Endothelial cell of umbilical vein (primary cell): ENCODE results near the gene DTD1.

ENCODE experiments used
- EZH2 ChIP-seq: IDR thresholded peaks from 2 replicates; pipeline ENCODE4 v1.6.1; 2012; ENCODE audit warnings: borderline replicate concordance, low read depth, mild to moderate bottlenecking, moderate library complexity, low read length, inconsistent platforms; ENCODE audit not compliant: severe bottlenecking
- FOS ChIP-seq: IDR thresholded peaks from 2 replicates; pipeline ENCODE4 v1.6.1; 2011; ENCODE audit warnings: mild to moderate bottlenecking, low read length, moderate library complexity, borderline replicate concordance; ENCODE audit not compliant: insufficient read depth
- GATA2 ChIP-seq: IDR thresholded peaks from 2 replicates; pipeline ENCODE4 v1.7.0; 2011; ENCODE audit warnings: low read depth, mild to moderate bottlenecking, moderate library complexity, mixed read lengths, low read length; ENCODE audit not compliant: insufficient read length, insufficient read depth
- JUN ChIP-seq: IDR thresholded peaks from 2 replicates; pipeline ENCODE4 v1.6.1; 2011; ENCODE audit warnings: borderline replicate concordance, low read depth; ENCODE audit not compliant: insufficient read length, insufficient read depth
- MYC ChIP-seq: IDR thresholded peaks from one replicate; pipeline ENCODE4 v1.6.1; 2011; ENCODE audit warnings: mild to moderate bottlenecking, low read depth, low read length
- POLR2A ChIP-seq: IDR thresholded peaks from 2 replicates; pipeline ENCODE4 v1.6.1; 2012; ENCODE audit warnings: low read depth, mild to moderate bottlenecking, control low read depth, low read length
- POLR2AphosphoS5 ChIP-seq: IDR thresholded peaks from 2 replicates; pipeline ENCODE4 v1.6.1; 2012; ENCODE audit warnings: low read depth, mild to moderate bottlenecking, control low read depth, low read length, moderate library complexity; ENCODE audit not compliant: insufficient read depth
- TF ChIP-seq, protein P1 (sequence below), 2 donors: IDR thresholded peaks; 1 replicate in 1 of 2; 2 replicates in 1 of 2; pipeline ENCODE4 v1.5.1; 2011; ENCODE audit warnings: low read length in 2 of 2, mild to moderate bottlenecking in 2 of 2, moderate library complexity in 2 of 2, control low read depth in 1 of 2, inconsistent platforms in 1 of 2, low read depth in 1 of 2; ENCODE audit not compliant: insufficient read depth in 1 of 2; ENCODE audit errors: extremely low read depth in 1 of 2
- TF ChIP-seq, protein P2 (sequence below): IDR thresholded peaks from 2 replicates; pipeline ENCODE4 v1.6.1; 2011; ENCODE audit not compliant: insufficient read depth, insufficient read length

DNA sequence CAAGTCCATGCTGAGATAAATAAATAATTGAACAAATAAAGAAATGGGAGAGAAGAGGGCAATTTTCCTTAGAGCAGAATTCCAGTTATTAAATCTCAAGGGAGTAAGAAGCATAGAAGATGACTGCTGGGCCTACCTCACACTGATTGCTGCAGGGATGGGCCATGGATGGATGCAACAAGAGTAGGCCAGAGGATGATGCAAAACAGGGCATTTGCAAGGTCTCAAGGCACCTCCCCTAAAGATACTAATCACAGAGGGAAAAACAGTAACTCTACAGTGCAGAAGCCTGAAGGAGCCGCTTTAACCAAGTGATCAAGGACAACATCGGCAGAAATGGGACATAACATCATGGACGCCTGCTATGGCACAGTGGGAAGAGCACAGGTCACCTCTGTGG is 224.1 kb downstream of the DTD1 start:
- TF ChIP-seq EZH2: no peak
- TF ChIP-seq POLR2A: no peak
- TF ChIP-seq JUN: no peak
- TF ChIP-seq, protein P1, sequence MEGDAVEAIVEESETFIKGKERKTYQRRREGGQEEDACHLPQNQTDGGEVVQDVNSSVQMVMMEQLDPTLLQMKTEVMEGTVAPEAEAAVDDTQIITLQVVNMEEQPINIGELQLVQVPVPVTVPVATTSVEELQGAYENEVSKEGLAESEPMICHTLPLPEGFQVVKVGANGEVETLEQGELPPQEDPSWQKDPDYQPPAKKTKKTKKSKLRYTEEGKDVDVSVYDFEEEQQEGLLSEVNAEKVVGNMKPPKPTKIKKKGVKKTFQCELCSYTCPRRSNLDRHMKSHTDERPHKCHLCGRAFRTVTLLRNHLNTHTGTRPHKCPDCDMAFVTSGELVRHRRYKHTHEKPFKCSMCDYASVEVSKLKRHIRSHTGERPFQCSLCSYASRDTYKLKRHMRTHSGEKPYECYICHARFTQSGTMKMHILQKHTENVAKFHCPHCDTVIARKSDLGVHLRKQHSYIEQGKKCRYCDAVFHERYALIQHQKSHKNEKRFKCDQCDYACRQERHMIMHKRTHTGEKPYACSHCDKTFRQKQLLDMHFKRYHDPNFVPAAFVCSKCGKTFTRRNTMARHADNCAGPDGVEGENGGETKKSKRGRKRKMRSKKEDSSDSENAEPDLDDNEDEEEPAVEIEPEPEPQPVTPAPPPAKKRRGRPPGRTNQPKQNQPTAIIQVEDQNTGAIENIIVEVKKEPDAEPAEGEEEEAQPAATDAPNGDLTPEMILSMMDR (IDR thresholded peaks at IDR 0.05; ENCODE audit: extremely low read depth in 1 of 2, insufficient read depth in 1 of 2, low read depth in 1 of 2, low read length in 2 of 2): no peak
- no peak for TF ChIP-seq FOS
- no peak for TF ChIP-seq MYC
- TF ChIP-seq, protein P2, sequence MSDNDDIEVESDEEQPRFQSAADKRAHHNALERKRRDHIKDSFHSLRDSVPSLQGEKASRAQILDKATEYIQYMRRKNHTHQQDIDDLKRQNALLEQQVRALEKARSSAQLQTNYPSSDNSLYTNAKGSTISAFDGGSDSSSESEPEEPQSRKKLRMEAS: no peak
- TF ChIP-seq POLR2AphosphoS5: no peak
- TF ChIP-seq GATA2: no peak
